Pancreas (tissue), 10 donors: ENCODE data around the gene NPHP4. TPM values are rescaled to one million over a fixed set of nuclear protein-coding genes. Genes with fewer than 3 reads are reported as not detected.

Experiments
- ATAC-seq, 4 donors: fragments of 200-7000 bp; cut with Tn5 transposase; one replicate each; pipeline versions ENCODE4 v1.8.0 to v1.9.1; 2020; ENCODE audit warnings: mild to moderate bottlenecking in 4 of 4, moderate library complexity in 4 of 4
- DNase-seq, 6 donors: peaks; one replicate each; pipeline ENCODE4 v3.0.0-alpha.2; 2020
- FAIRE-seq: peaks from 2 replicates; lab custom pipeline; 2012; peaks lifted over from hg19 to GRCh38; lab: Jason Lieb, UNC
- H3K27ac ChIP-seq, 4 donors: fragments of 200-600 bp; sonication (generic); 1 replicate in 3 of 4; 2 replicates in 1 of 4; pipeline versions ENCODE4 v1.5.0 to v1.8.0; 2020
- H3K27me3 ChIP-seq, 4 donors: fragments of 200-600 bp; one replicate each; pipeline ENCODE4 v1.8.0; 2021
- H3K36me3 ChIP-seq, 3 donors: fragments of 200-600 bp; sonication (generic) in 1 of 3; one replicate each; pipeline versions ENCODE4 v1.5.0 to v1.8.0; 2020 to 2021
- H3K4me1 ChIP-seq, 3 donors: fragments of 200-600 bp; one replicate each; pipeline ENCODE4 v1.8.0; 2021
- H3K4me3 ChIP-seq, 4 donors: fragments of 200-600 bp; sonication (generic) in 2 of 4; one replicate each; pipeline versions ENCODE4 v1.5.0 to v1.8.0; 2020 to 2021
- H3K9me3 ChIP-seq, 4 donors: fragments of 200-600 bp; one replicate each; pipeline ENCODE4 v1.8.0; 2021
- WGBS, 2 donors: extraction: QIAGEN DNeasy Blood & Tissue Kit; methylation state at CpG; one replicate each; pipeline ENCODE4 v1.1.7; 2013; 5-methylcytosine and 5-hydroxymethylcytosine counted together
- intact Hi-C, 3 donors: fragments of 100-400 bp; cut with DNase I; formaldehyde crosslinking; loops; one replicate each; pipeline versions ENCODE4 v1.11.1 to v1.14.2; 2022
- microRNA-seq, 2 donors: library from miRNA; unstranded; fragments of <30 nt; microRNA quantifications; one replicate each; pipeline versions ENCODE4 to v1.1.0, GENCODE V29; 2019 to 2020
- polyA plus RNA-seq, 2 donors: library from polyadenylated mRNA; stranded (reverse); fragments of 200-250 nt; gene quantifications; one replicate each; pipeline ENCODE4 v1.2.3, GENCODE V29; 2013
- total RNA-seq, 6 donors: library from RNA; stranded (reverse); fragmentation: NEBNext Ultra II Directional in 4 of 6; extraction: Animal tissue kit (Norgen Biotek cat#: 25700) in 4 of 6; gene quantifications; one replicate each; pipeline versions ENCODE4 v1.2.1 to v1.2.4, GENCODE V29; 2021 to 2023
- TF ChIP-seq, protein P1 (sequence below), 4 donors: fragments of 200-600 bp; sonication (generic) in 3 of 4; IDR thresholded peaks; one replicate each; pipeline versions ENCODE4 v1.5.0 to v1.8.0; 2021; ENCODE audit warnings: antibody characterized with exemption in 4 of 4
- donor health status: healthy with polysubstance abuse.
- donor health status: DM: no; HTN: no; CAD: no; lungs with moderate emphysema.
- donor health status: DM: no; HTN: no; CAD: no.
- donor health status: control.
- donor health status: control.
- donor health status: Bipolar disorder and iron deficiency.
- donor health status: DM: yes; HTN: yes; CAD: no.
- donor health status: DM: no; HTN: no; CAD: no.
- donor health status: DM: no; HTN: no; CAD: no.
- donor health status: DM: yes; HTN: yes; CAD: no.

Gene NPHP4
- total and polyA plus RNA-seq, 8 donors = 4.0 to 9.7 (median 5.7) TPM

DNA sequence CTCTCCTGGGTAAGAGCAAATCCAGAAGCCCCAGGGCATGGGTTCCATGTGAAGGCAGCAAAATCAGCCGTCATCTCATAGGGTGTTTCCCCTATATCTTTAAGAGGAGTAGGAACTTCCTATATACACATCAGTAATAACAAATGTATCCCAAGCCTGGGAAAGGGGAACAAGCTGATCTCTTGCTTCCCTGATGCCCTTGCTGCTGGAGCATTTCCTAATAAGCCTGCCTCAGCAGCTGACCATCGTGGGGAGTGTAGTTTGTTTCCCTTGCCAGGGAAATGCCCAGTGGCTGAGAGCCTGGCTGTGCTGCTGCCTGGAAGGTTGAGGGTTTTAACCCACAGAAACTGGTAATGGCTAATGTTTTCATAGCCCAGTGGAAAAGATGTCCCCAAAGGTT lies 177.0 kb downstream of the NPHP4 start:
- Histone ChIP-seq H3K9me3 (no peaks in the 10 kb centered on the region), H3K27ac (no peak overlapping the region), H3K36me3 (no peaks in the 10 kb centered on the region), H3K4me1 (no peaks in the 10 kb centered on the region), H3K27me3 (no peaks in the 10 kb centered on the region), H3K4me3 (no peak overlapping the region)
- FAIRE-seq = no peak
- no peak for ATAC-seq
- 39 to 49% methylated on average over 2 of the region's 2 CpGs for WGBS, 2 donors
- TF ChIP-seq, protein P1, sequence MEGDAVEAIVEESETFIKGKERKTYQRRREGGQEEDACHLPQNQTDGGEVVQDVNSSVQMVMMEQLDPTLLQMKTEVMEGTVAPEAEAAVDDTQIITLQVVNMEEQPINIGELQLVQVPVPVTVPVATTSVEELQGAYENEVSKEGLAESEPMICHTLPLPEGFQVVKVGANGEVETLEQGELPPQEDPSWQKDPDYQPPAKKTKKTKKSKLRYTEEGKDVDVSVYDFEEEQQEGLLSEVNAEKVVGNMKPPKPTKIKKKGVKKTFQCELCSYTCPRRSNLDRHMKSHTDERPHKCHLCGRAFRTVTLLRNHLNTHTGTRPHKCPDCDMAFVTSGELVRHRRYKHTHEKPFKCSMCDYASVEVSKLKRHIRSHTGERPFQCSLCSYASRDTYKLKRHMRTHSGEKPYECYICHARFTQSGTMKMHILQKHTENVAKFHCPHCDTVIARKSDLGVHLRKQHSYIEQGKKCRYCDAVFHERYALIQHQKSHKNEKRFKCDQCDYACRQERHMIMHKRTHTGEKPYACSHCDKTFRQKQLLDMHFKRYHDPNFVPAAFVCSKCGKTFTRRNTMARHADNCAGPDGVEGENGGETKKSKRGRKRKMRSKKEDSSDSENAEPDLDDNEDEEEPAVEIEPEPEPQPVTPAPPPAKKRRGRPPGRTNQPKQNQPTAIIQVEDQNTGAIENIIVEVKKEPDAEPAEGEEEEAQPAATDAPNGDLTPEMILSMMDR (IDR thresholded peaks at IDR 0.05) = no peak
- intact Hi-C loops = no loop called here
- no peak for DNase-seq

DNA sequence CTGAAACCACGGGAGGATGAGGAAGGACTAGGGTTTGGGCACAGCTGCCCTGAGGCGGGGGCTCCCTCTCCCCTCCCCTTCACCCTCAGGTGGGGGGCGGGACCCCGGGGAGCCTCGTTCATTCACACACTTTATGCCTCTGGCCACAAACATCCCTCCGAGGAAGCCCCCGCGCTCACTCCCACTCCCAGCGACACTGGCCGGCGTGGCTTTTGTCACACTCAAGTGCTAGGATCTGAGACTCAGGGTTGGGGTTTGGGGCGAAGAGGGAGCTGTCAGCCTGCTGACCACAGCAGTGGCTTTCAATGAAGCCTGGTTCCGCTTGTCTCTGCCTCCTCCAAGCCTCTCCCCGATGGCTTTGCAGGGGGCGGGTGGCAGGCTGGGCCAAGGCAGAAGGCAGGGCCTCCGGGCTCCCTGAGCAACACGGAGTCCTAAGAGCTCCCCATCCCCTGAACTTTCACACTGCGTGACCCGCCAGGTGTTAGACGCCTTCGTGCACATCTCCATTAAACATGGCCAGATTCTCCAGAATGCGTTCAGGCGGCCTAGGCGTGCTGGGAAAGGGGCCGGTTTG lies 178.1 kb downstream of the NPHP4 start:
- TF ChIP-seq, protein P1 (IDR thresholded peaks at IDR 0.05) = no peak
- intact Hi-C loops = no loop called here
- ATAC-seq = no peak

DNA sequence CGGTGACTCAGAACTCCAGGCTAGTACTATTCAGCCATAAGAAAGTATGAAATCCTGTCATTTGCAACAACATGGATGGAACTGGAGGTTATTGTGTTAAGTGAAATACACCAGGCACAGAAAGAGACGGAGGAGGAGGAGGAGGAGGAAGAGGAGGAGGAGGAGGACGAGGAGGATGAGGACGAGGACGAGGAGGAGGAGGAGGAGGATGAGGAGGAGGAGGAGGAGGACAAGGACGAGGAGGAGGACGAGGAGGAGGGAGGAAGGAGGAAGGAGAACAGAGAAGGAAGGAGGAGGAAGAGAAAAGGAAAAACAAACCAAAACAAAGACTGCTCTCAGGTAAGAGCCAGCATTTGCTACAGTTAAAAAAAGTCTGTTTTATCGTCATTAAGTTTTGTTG lies 178.7 kb downstream of the NPHP4 start:
- Histone ChIP-seq H3K36me3 (no peaks in the 10 kb centered on the region), H3K4me3 (no peak overlapping the region), H3K9me3 (no peaks in the 10 kb centered on the region), H3K27me3 (no peaks in the 10 kb centered on the region), H3K27ac (no peak overlapping the region), H3K4me1 (no peaks in the 10 kb centered on the region)
- FAIRE-seq (no peak), DNase-seq (no peak), ATAC-seq (no peak)
- intact Hi-C loops = no loop called here
- TF ChIP-seq, protein P1 (IDR thresholded peaks at IDR 0.05) = no peak
- WGBS, 2 donors = 49 to 57% methylated on average over 5 to 8 of the region's 8 CpGs

More for the DNA sequence above, 178.1 kb downstream of the NPHP4 start:
- H3K4me3 ChIP-seq = no peak overlapping the region
- WGBS, 2 donors = 53 to 70% methylated on average over 25 of the region's 25 CpGs
- H3K36me3 ChIP-seq = no peaks in the 10 kb centered on the region
- H3K4me1 ChIP-seq = no peaks in the 10 kb centered on the region
- no peak overlapping the region for H3K27ac ChIP-seq
- H3K9me3 ChIP-seq = no peaks in the 10 kb centered on the region
- no peaks in the 10 kb centered on the region for H3K27me3 ChIP-seq
- DNase-seq (no peak), FAIRE-seq (no peak)

Small RNA genes lying within 50 kb of the gene (microRNA-seq; reads per million reads assigned to microRNA genes)
- 0 to 0.77 reads per million in 2 donors for gene MIR4689

Other genes starting within 250 kb of the NPHP4 start
- gene KCNAB2, start 53.5 kb upstream of the NPHP4 start, total RNA-seq = 1 to 10 TPM; 1.2 to 9.0 (median 4.1) TPM
- gene KCNAB2, start 53.5 kb upstream of the NPHP4 start, polyA plus RNA-seq = 1 to 10 TPM; 4.1 to 4.6 TPM
- gene CHD5, start 187.9 kb upstream of the NPHP4 start, total RNA-seq = under 1 TPM; 0.09 to 0.46 (median 0.27) TPM
- 1 to 10 TPM; 1.2 to 2.9 TPM for gene CHD5, start 187.9 kb upstream of the NPHP4 start, polyA plus RNA-seq
- 100 to 1,000 TPM; 186 to 264 (median 221) TPM for gene RPL22, start 207.2 kb upstream of the NPHP4 start, total RNA-seq
- gene RPL22, start 207.2 kb upstream of the NPHP4 start, polyA plus RNA-seq = 100 to 1,000 TPM; 252 to 378 TPM
- 10 to 100 TPM in 5 of 6 donors, 1 to 10 TPM in 1; 7.1 to 21.6 (median 12.5) TPM for gene RNF207, start 213.7 kb upstream of the NPHP4 start, total RNA-seq
- gene RNF207, start 213.7 kb upstream of the NPHP4 start, polyA plus RNA-seq = 10 to 100 TPM; 26.2 to 52.8 TPM
- gene ICMT, start 243.5 kb upstream of the NPHP4 start, total RNA-seq = 10 to 100 TPM; 13.4 to 26.4 (median 21.5) TPM
- 10 to 100 TPM in 1 of 2 donors, 1 to 10 TPM in 1; 8.3 to 16.0 TPM for gene ICMT, start 243.5 kb upstream of the NPHP4 start, polyA plus RNA-seq